GM21723 (cell line): ENCODE results near the gene BLNK.

Source experiments
- ATAC-seq: cut with Tn5 transposase; IDR thresholded peaks from one replicate; pipeline ENCODE4 v1.9.1; 2021; ENCODE audit warnings: mild to moderate bottlenecking, moderate library complexity; ENCODE audit not compliant: unreplicated experiment

BLNK gene

GRCh38 chr10:96289218-96289910 lies 18.0 kb upstream of the BLNK start:
- ATAC-seq = no peak

DNA sequence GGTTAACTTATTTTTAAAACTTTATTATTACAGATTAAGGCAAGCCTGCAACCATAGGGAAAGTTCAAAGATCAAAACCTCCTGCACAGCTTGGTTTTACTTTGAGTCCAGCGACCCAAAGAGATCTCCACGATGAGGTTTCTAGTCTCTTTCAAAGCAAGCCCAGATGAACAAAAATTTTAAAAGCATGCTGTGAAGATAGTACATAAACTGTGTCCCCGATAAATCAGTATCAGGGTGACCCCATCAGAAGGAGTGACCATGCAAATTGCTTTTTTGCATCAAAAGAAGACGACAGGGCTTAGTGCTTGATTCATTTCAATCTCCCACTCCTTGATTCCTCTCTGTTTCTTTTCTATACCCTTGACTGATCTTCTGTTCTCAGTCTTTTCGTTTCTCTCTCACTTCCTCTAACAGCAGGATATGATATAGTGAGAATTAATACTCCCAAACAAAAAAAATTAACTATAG lies 16.8 kb upstream of the BLNK start:
- peak; percentile 59 for ATAC-seq

- ATAC-seq = peak; percentile 51
Measured at GRCh38 chr10:96287392-96288105, 16.2 kb upstream of the BLNK start.

DNA sequence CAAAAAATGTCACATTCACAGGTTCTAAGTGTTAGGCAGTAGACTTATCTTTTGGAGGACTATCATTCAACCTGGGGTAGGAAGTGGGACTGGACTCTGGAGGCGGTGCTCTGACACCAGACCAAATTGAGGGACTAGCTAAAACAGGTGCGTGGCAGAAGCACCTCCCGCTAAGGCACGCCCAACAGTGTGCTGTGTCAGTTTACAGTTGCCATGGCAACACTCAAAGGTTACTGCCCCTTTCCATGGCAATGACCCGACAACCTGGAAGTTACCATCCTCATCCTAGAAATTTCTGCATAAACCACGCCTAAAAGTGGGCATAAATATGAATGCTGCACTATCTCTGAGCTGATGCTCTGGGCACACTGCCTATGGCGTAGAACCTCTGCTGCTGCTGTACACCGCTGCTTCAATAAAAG lies 14.0 kb upstream of the BLNK start:
- ATAC-seq = no peak

GRCh38 chr10:96283756-96284155 lies 12.4 kb upstream of the BLNK start:
- no peak for ATAC-seq

DNA sequence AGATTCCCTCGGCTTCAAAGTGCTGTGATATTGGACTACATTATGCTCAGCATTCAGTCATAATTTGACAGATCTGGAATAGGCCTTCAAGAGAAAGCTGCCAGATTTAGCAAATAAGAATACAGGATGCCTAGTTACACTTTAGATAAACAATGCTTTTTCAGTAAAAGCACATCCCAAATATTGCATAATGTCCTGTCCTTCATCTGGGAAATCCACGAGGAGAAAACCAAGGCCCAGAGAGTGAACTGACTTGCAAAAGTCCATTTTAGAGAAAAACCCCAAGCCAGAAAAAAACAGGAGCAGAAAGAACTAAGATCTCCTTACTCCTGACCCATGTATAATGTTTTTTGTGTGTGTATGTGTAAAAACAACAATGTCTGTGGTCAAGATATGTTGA lies 12.0 kb upstream of the BLNK start:
- no peak for ATAC-seq

DNA sequence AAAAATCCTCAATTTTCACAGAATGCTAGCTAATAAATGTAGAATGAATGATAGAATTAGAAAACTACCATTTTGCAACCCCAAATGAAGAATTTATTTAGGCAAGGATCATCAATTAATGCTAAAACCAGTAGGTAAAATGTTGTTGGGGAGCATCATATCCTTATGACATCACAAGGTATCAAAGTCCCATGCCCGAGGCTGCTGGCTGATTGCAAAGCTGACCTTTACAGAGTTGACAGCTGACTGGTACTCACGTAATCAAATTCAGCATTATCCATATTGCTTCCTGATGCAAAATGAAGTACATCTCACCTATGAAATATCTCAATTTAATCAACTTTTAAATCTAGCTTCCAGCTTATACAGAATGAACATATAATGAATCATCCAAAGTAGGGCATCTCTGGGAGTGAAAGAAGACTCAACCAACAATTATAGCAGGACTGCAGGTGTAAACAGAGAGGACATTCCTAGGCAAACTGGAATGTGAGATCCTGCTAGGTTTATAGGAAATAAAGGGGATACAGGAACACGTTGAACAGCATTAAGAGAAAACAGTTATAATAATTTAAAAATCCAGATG lies 10.2 kb upstream of the BLNK start:
- no peak for ATAC-seq

DNA sequence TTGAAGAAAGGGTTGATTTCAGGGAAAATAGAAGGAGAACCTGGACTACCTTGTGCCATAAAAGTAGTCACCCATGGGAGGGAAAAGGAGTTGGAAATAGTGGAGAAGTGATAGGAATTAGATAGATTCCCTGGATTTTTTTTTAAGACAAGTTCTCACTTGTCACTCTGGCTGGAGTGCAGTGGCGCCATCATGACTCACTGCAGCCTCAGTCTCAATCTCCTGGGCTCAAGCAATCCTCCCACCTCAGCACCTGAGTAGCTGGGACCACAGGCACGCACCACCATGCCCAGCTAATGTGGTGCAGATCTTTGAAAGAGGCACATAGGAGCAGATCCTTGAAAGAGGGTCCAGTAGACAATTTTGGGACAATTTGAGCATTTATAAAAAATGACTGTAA lies 9.5 kb upstream of the BLNK start:
- ATAC-seq = no peak

- ATAC-seq = no peak
Measured at GRCh38 chr10:96279191-96279641, 7.8 kb upstream of the BLNK start.

- ATAC-seq = no peak
Measured at GRCh38 chr10:96276831-96277230, 5.5 kb upstream of the BLNK start.

- ATAC-seq = no peak
Measured at GRCh38 chr10:96276426-96276825, 5.1 kb upstream of the BLNK start.

GRCh38 chr10:96275685-96276418 lies 4.5 kb upstream of the BLNK start:
- ATAC-seq = no peak

GRCh38 chr10:96272316-96273280 lies 1.2 kb upstream of the BLNK start:
- ATAC-seq = peak; percentile 0

DNA sequence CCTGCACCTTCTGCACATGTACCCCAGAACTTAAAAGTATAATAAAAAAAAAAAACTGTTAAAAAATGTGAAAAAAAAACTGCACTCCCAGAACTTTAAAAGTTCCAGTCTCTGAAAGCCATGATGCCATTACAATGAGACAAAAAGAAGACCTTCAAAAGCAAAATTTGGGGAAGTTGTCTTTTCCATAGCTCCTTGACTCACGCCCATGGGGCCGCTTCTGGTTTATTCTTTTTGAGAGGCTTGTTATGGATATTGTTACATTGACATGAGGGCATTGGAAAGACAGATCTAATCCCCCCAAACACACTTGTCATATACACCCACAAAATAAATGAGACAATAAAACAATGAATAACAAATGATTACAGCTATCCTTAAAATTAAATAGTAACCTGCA lies 798 bp downstream of the BLNK start:
- no peak for ATAC-seq

- ATAC-seq = no peak
Measured at GRCh38 chr10:96269438-96270300, 1.7 kb downstream of the BLNK start.

GRCh38 chr10:96268341-96268909 lies 2.9 kb downstream of the BLNK start:
- no peak for ATAC-seq

DNA sequence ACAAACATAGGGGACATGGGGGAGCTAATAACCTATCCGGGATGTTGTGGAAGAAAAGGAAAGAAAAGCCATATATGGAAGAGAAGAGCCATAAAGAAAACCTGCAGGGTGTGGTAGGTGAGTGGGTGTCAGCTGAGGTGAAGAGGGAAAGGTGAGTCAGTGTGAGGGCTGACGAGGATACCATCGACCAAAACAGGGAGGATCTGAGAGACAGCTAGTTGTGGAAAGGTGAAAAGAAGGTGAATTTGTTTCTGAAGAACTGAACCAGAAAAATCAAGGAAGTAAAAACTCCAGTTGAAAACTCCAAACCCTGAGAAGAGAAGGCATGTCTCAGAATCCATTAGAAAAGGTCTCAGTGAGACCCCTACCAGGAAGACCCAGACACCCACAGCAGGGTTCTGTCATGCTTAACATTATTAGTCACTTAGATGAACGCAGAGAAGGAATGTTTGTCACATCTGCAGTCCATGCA lies 4.1 kb downstream of the BLNK start:
- ATAC-seq = no peak

- no peak for ATAC-seq
Measured at GRCh38 chr10:96266118-96266770, 5.1 kb downstream of the BLNK start.
